BJ (cell line): ENCODE data around the gene TTC39B. TPM values are rescaled to one million over a fixed set of nuclear protein-coding genes. Genes with fewer than 3 reads are reported as not detected.
"Not testable (repeated sequence)": the region's sequence is repeated elsewhere in the genome, so short reads cannot be mapped to it uniquely, and the experiment has no call there.

Experiments used
- CTCF ChIA-PET: fragments of 350-600 bp; formaldehyde crosslinking; extraction: SDS; loops from one replicate; lab custom pipeline; 2021; ENCODE audit warnings: antibody characterized with exemption, inconsistent platforms; lab: Yijun Ruan, JAX
- POLR2A ChIA-PET: fragments of 300-600 bp; sonication (Branson Sonifier 250); formaldehyde crosslinking; extraction: SDS; loops from one replicate; lab custom pipeline; 2021; ENCODE audit warnings: antibody characterized with exemption; lab: Charles Lee
- DNase-seq: peaks from one replicate; pipeline ENCODE4 v3.0.0-alpha.2; 2011; ENCODE audit warnings: low read depth
- H3K27me3 ChIP-seq: 2 replicates; pipeline ENCODE4 v1.6.0; 2011; ENCODE audit warnings: low read length; ENCODE audit not compliant: control insufficient read depth, insufficient read depth
- H3K36me3 ChIP-seq: 2 replicates; pipeline ENCODE4 v1.5.1; 2011; ENCODE audit warnings: low read length; ENCODE audit not compliant: control insufficient read depth, insufficient read depth
- H3K4me3 ChIP-seq: 2 replicates; pipeline ENCODE4 v1.5.1; 2011; ENCODE audit warnings: low read depth, mild to moderate bottlenecking, control low read depth, low read length
- polyA plus RNA-seq: library from polyadenylated mRNA; depleted of rRNA; stranded (reverse); fragments of >200 nt; gene quantifications from 2 replicates; pipeline ENCODE4 v1.2.3, GENCODE V29; 2011
- TF ChIP-seq, protein P1 (sequence below): IDR thresholded peaks from 2 replicates; pipeline ENCODE4 v1.5.1; 2011; ENCODE audit warnings: low read depth, mild to moderate bottlenecking, control low read depth, inconsistent platforms, low read length, moderate library complexity; ENCODE audit not compliant: insufficient read depth

The TTC39B gene
- polyA plus RNA-seq, 1 experiment: 5.1 TPM

DNA sequence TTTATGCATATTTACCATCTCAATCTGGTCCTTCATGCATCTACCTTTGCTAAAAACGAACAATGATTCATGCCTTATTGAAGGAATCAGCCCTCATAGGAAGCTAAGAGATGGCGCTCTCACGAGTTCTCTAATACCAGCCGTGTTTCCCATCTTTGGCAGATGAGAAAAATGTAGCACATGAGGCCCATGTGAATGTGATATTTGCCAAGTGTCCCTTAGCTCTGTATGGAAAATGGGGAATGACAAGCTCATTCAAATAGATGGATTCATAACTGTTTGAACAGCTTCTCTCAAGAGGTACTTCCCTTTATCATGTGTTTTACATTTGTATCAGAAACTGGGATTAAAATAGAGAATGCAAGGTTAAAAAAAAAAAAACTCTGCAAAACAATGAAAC lies 66.1 kb downstream of the TTC39B start:
- no peaks in the 10 kb centered on the region for H3K27me3 ChIP-seq
- H3K4me3 ChIP-seq: no peak overlapping the region
- TF ChIP-seq, protein P1, sequence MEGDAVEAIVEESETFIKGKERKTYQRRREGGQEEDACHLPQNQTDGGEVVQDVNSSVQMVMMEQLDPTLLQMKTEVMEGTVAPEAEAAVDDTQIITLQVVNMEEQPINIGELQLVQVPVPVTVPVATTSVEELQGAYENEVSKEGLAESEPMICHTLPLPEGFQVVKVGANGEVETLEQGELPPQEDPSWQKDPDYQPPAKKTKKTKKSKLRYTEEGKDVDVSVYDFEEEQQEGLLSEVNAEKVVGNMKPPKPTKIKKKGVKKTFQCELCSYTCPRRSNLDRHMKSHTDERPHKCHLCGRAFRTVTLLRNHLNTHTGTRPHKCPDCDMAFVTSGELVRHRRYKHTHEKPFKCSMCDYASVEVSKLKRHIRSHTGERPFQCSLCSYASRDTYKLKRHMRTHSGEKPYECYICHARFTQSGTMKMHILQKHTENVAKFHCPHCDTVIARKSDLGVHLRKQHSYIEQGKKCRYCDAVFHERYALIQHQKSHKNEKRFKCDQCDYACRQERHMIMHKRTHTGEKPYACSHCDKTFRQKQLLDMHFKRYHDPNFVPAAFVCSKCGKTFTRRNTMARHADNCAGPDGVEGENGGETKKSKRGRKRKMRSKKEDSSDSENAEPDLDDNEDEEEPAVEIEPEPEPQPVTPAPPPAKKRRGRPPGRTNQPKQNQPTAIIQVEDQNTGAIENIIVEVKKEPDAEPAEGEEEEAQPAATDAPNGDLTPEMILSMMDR: no peak
- POLR2A ChIA-PET: no interaction called here
- no peaks in the 10 kb centered on the region for H3K36me3 ChIP-seq
- DNase-seq: no peak
- CTCF ChIA-PET: interaction anchor here (0.9 to 1.1 kb wide), 2 partner anchors 9 to 21 kb away, joined by 4 read pairs; no protein-coding TSS in a partner anchor

DNA sequence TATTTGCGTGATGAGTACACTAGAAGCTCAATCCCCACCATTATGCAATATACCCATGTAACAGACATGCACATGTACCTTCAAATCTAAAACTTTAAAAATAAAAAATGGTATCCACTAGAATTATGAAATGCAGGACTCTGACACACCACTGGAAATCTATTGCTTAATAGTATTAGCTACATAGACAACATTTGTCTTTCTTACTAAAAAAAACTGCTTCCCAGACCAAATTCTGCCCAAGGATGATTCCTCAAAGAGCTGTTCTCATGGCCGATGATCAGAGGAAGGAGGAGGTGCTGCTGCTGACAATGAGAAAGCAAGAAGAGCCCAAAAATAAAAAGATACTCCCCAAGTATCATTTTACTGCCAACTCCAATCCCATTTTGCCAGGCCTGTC lies 67.2 kb downstream of the TTC39B start:
- H3K27me3 ChIP-seq: no peaks in the 10 kb centered on the region
- no peak overlapping the region for H3K4me3 ChIP-seq
- CTCF ChIA-PET: no interaction called here
- POLR2A ChIA-PET: no interaction called here
- H3K36me3 ChIP-seq: no peaks in the 10 kb centered on the region
- no peak for DNase-seq
- TF ChIP-seq, protein P1: no peak

DNA sequence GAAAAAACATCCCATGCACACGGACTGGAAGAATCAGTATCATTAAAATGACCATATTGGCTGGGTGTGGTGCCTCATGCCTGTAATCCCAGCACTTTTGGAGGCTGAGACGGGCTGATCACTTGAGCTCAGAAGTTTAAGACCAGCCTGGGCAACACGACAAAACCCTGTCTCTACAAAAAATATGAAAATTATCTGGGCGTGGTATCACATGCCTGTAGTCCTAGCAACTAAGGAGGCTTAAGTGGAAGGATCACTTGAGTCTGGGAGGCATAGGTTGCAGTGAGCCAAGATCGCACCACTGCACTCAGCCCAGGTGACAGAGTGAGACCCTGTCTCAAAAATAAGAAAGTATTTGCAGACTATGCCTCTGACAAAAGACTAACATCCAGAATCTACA lies 68.4 kb downstream of the TTC39B start:
- CTCF ChIA-PET: no interaction called here
- DNase-seq: no peak
- Histone ChIP-seq H3K4me3 (no peak overlapping the region), H3K36me3 (no peaks in the 10 kb centered on the region), H3K27me3 (no peaks in the 10 kb centered on the region)
- POLR2A ChIA-PET: no interaction called here
- TF ChIP-seq, protein P1: no peak

DNA sequence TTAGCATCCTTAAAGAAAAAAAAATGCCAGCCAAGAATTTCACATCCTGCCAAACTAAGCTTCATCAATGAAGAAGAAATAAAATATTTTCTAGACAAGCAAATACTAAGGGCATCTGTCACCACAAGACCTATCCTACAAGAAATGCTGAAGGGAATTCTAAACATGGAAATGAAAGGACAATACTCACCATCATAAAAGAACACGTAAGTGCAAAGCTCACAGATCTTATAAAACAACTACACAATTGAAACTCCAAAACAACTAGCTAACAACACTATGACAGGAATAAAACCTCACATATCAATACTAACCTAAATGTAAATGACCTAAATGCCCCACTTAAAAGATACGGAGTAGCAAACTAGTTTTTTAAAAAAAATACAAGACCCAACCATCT lies 71.4 kb downstream of the TTC39B start:
- Histone ChIP-seq H3K4me3 (no peak overlapping the region), H3K27me3 (no peaks in the 10 kb centered on the region), H3K36me3 (no peaks in the 10 kb centered on the region)
- ChIA-PET POLR2A (no interaction called here), CTCF (no interaction called here)
- DNase-seq: no peak
- TF ChIP-seq, protein P1: no peak

DNA sequence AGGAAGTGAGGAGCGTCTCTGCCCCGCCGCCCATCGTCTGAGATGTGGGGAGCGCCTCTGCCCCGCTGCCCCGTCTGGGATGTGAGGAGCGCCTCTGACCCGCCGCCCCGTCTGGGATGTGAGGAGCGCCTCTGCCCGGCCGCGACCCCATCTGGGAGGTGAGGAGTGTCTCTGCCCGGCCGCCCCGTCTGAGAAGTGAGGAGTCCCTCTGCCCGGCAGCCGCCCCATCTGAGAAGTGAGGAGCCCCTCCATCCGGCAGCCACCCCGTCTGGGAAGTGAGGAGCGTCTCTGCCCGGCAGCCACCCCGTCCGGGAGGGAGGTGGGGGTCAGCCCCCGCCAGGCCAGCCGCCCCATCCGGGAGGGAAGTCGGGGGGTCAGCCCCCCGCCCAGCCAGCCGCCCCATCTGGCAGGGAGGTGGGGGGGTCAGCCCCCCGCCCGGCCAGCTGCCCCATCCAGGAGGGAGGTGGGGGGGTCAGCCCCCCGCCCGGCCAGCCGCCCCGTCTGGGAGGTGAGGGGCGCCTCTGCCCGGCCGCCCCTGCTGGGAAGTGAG lies 73.0 kb downstream of the TTC39B start:
- H3K27me3 ChIP-seq, CTCF ChIA-PET, H3K36me3 ChIP-seq, DNase-seq, H3K4me3 ChIP-seq, POLR2A ChIA-PET: not testable (repeated sequence)

DNA sequence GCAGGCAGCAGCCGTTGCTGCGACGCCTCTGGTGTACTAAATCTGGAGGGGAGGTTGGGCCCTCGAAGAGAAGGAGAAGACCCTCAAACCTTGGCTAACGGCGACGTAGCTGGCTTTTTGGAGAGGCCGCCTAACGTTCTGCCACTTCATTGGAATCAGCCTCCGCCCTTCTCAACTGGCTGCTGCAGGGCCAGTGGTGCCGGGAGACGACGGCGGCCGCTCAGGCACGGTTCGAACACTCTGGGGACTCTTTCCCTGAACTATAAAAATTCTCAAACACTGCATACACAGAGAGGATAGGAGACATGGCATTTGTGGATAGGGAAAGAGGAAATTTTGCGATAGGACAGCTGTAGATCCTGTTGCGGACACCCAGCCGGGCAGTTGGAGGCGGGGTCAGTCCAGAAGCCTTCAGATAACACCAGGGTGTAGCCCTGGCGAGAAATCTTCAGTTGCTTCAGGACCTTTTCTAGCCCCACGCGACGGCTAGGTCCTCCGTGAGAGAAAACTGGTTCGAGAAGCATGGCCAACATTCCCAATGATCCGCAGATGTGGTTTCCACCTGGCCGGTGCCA lies 74.2 kb downstream of the TTC39B start:
- CTCF ChIA-PET: interaction anchor here (0.6 to 1.8 kb wide), 10 partner anchors 8 to 51 kb away, joined by 3 to 9 read pairs (median 4); no protein-coding TSS in a partner anchor
- DNase-seq, POLR2A ChIA-PET, H3K36me3 ChIP-seq, H3K4me3 ChIP-seq, H3K27me3 ChIP-seq: not testable (repeated sequence)
